A549 (cell line): ENCODE measurements around the gene SKAP1. TPM values are rescaled to one million over a fixed set of nuclear protein-coding genes. Genes with fewer than 3 reads are reported as not detected.

Source experiments
- ATAC-seq, 2 experiments: fragments of 200-7000 bp in 1 of 2; fragments of >200 bp in 1 of 2; cut with Nextera tagmentation in 1 of 2; cut with Tn5 transposase in 1 of 2; 3 replicates each; pipeline versions ENCODE4 v1.8.0 to v1.9.1; 2018 to 2020; ENCODE audit warnings: mild to moderate bottlenecking in 1 of 2, moderate library complexity in 1 of 2
- CTCF ChIA-PET: fragments of 300-600 bp; sonication (Branson Sonifier 250); formaldehyde crosslinking; extraction: SDS; loops from one replicate; lab custom pipeline; 2021; ENCODE audit warnings: antibody characterized with exemption, inconsistent platforms; lab: Yijun Ruan, JAX
- POLR2A ChIA-PET: fragments of 350-600 bp; formaldehyde crosslinking; extraction: SDS; loops from one replicate; lab custom pipeline; 2021; ENCODE audit warnings: antibody characterized with exemption, inconsistent platforms; lab: Yijun Ruan, JAX
- DNase-seq, 2 experiments: peaks; one replicate each; pipeline versions ENCODE4 v3.0.0 to v3.0.0-alpha.2; 2011 to 2016; ENCODE audit warnings: low read depth in 1 of 2, low spot score in 1 of 2
- FAIRE-seq: peaks from 2 replicates; lab custom pipeline; 2011; peaks lifted over from hg19 to GRCh38; lab: Jason Lieb, UNC
- H3K27ac ChIP-seq, 2 experiments: fragments of >200 bp; sonication (Bioruptor Twin); formaldehyde crosslinking; 3 replicates each; pipeline ENCODE4 v1.5.1; 2016 to 2017
- H3K4me1 ChIP-seq: fragments of >200 bp; sonication (Bioruptor Twin); formaldehyde crosslinking; 3 replicates; pipeline ENCODE4 v1.6.1; 2016
- H3K4me2 ChIP-seq: fragments of >200 bp; sonication (Bioruptor Twin); formaldehyde crosslinking; 3 replicates; pipeline ENCODE4 v1.6.1; 2016
- H3K4me3 ChIP-seq: fragments of >200 bp; sonication (Bioruptor Twin); formaldehyde crosslinking; 3 replicates; pipeline ENCODE4 v1.5.1; 2016
- H3K9me3 ChIP-seq: fragments of >200 bp; sonication (Bioruptor Twin); formaldehyde crosslinking; 3 replicates; pipeline ENCODE4 v1.6.1; 2016
- BHLHE40 ChIP-seq: IDR thresholded peaks from 2 replicates; pipeline ENCODE4 v1.6.1; 2012; ENCODE audit warnings: low read depth, low read length, inconsistent platforms
- CEBPB ChIP-seq, 2 experiments: fragments of >200 bp in 1 of 2; sonication (Bioruptor Twin) in 1 of 2; formaldehyde crosslinking in 1 of 2; IDR thresholded peaks; 2 replicates each; pipeline ENCODE4 v1.6.1; 2012 to 2016
- CHD2 ChIP-seq: fragments of 150-350 bp; IDR thresholded peaks from 2 replicates; pipeline ENCODE4 v1.6.1; 2014; ENCODE audit warnings: low read length; ENCODE audit not compliant: partially characterized antibody
- EHF ChIP-seq: fragments of 250-450 bp; sonication (Bioruptor Pico); IDR thresholded peaks from 2 replicates; pipeline ENCODE4 v1.5.0; 2020; ENCODE audit warnings: mild to moderate bottlenecking
- ESRRA ChIP-seq: fragments of 150-350 bp; IDR thresholded peaks from 2 replicates; pipeline ENCODE4 v1.6.1; 2014; ENCODE audit warnings: mild to moderate bottlenecking, low read length, borderline replicate concordance
- FOSB ChIP-seq: fragments of 250-450 bp; sonication (Bioruptor Pico); IDR thresholded peaks from 2 replicates; pipeline ENCODE4 v1.5.0; 2020; ENCODE audit warnings: mild to moderate bottlenecking, moderate library complexity
- FOSL2 ChIP-seq, 2 experiments: fragments of 450-650 bp in 1 of 2; fragments of >200 bp in 1 of 2; sonication (Bioruptor Twin) in 1 of 2; formaldehyde crosslinking; IDR thresholded peaks; 2 replicates each; pipeline versions ENCODE4 v1.5.0 to v1.6.1; 2016 to 2020; ENCODE audit warnings: mild to moderate bottlenecking in 1 of 2, moderate library complexity in 1 of 2
- HEYL ChIP-seq: fragments of 250-450 bp; sonication (Bioruptor Pico); IDR thresholded peaks from 2 replicates; pipeline ENCODE4 v1.8.0; 2021; ENCODE audit warnings: mild to moderate bottlenecking, moderate library complexity
- JUNB ChIP-seq: fragments of >200 bp; sonication (Bioruptor Twin); formaldehyde crosslinking; IDR thresholded peaks from 2 replicates; pipeline ENCODE4 v1.6.1; 2016
- MAZ ChIP-seq: fragments of 150-350 bp; IDR thresholded peaks from 2 replicates; pipeline ENCODE4 v1.6.1; 2014; ENCODE audit warnings: antibody characterized with exemption, low read depth, low read length, borderline replicate concordance
- NFE2L2 ChIP-seq: fragments of 150-350 bp; conservative IDR thresholded peaks from 2 replicates; pipeline ENCODE4 v1.6.1; 2014; ENCODE audit warnings: low read length
- NPAS2 ChIP-seq: fragments of 250-450 bp; sonication (Bioruptor Pico); IDR thresholded peaks from 2 replicates; pipeline ENCODE4 v1.8.0; 2022; ENCODE audit warnings: mild to moderate bottlenecking, moderate library complexity, borderline replicate concordance
- RNF2 ChIP-seq: fragments of 200-600 bp; sonication (generic); IDR thresholded peaks from 2 replicates; pipeline ENCODE4 v1.6.1; 2016; ENCODE audit warnings: low read depth, mild to moderate bottlenecking, antibody characterized with exemption, moderate library complexity, borderline replicate concordance
- TP53 ChIP-seq: fragments of 250-450 bp; sonication (Bioruptor Pico); IDR thresholded peaks from 2 replicates; pipeline ENCODE4 v1.5.0; 2021; ENCODE audit warnings: mild to moderate bottlenecking, moderate library complexity
- ZNF302 ChIP-seq: fragments of 250-450 bp; sonication (Bioruptor Pico); IDR thresholded peaks from 2 replicates; pipeline ENCODE4 v1.9.0; 2021; ENCODE audit warnings: inconsistent platforms, mild to moderate bottlenecking, moderate library complexity
- WGBS: methylation state at CpG from one replicate; pipeline ENCODE4 v1.1.6; 2017; ENCODE audit errors: missing lambda C conversion rate; 5-methylcytosine and 5-hydroxymethylcytosine counted together
- polyA plus RNA-seq, 4 experiments: library from polyadenylated mRNA; depleted of rRNA in 3 of 4; stranded (reverse); fragments of >200 nt; fragmentation: RNase III in 1 of 4; extraction: RNeasy Plus Mini Kit Qiagen cat#74134 plus additional on column Dnase treatment in 1 of 4; gene quantifications; 2 replicates in 3 of 4; 3 replicates in 1 of 4; pipeline ENCODE4 v1.2.3, GENCODE V29; 2011 to 2017
- TF ChIP-seq, protein P1 (sequence below): IDR thresholded peaks from 2 replicates; pipeline ENCODE4 v1.6.1; 2012
- TF ChIP-seq, protein P2 (sequence below): IDR thresholded peaks from 2 replicates; pipeline ENCODE4 v1.6.1; 2012

Gene SKAP1
- polyA plus RNA-seq, 2 of the 4 experiments (the other 2 are of a cell fraction), result 0.14 to 0.78 TPM

DNA sequence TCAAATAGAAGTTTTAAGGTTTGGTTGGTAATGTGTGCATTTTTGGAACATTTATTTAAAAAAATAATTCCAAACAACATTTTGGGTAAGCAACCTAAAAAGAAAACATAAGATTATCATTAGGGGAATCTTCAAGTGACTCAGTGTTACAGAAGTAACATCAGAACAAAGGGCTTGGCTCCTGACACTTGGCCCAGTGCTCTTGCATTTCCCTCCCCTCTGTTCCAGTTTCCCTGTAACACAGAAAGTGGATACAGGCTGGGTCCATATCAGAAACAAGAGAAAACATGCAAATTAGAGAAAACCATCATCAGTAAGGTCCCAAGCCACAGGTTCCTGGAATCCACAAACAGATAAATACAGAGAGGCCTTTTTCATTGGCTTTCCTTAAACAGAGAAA, 40.1 kb downstream of the SKAP1 start:
- Histone ChIP-seq H3K27ac (no peak overlapping the region), H3K4me2 (no peak overlapping the region), H3K9me3 (no peaks in the 10 kb centered on the region), H3K4me1 (no peaks in the 10 kb centered on the region), H3K4me3 (no peak overlapping the region)
- FAIRE-seq, result no peak
- ATAC-seq, result no peak
- POLR2A ChIA-PET, result no interaction called here
- CTCF ChIA-PET, result interaction anchor here (0.9 to 2.5 kb wide), 7 partner anchors 10 to 102 kb away, joined by 3 to 7 read pairs (median 5); no protein-coding TSS in a partner anchor
- TF ChIP-seq EHF (no peak), TP53 (CRISPR knock-in tag) (no peak), JUNB (no peak)
- DNase-seq, result no peak

DNA sequence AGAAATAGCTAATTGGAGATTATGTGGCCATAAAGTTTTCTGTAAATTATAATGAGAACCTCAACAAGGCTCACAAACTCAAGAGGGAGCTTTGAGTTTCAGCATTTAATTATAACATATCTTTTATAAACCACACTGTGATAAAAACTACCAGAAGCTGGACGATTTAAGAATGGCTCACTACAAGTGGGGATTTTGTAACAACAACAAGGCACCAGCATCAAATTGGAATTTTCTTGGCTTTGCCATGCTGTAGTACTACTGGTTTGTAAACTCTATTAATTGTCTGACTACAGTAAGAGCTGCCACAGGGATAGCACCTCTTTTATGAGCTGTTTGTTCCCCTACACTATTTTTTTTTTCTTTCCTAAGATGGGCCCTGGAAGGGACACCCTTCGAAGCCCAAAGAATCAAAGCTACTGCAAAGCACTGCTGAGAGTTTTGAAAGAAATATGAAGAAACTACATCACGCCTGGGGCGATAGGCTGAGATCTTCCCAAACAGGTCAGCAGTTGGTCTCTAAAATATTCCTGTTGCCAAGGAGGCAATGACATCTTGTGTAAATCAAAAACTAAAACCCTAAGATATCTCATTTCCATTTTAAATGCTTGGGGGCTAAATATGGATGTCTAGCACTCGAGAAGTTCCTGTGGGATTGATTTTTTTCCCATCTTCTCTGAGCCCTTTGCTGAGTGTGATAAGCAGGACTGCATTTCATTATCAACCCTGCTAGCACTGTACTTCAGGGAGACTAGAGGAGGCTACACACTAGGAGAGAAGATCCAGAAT, 40.9 kb downstream of the SKAP1 start:
- no peak overlapping the region for H3K4me3 ChIP-seq
- no peak overlapping the region for H3K4me2 ChIP-seq
- CTCF ChIA-PET, result interaction anchor here (0.5 to 1.1 kb wide), 5 partner anchors 10 to 68 kb away, joined by 3 to 4 read pairs (median 3); no protein-coding TSS in a partner anchor
- H3K27ac ChIP-seq, result no peak overlapping the region
- H3K4me1 ChIP-seq, result no peaks in the 10 kb centered on the region
- POLR2A ChIA-PET, result interaction anchor here (0.6 kb wide), 1 partner anchor 204 kb away, joined by 4 read pairs; no protein-coding TSS in a partner anchor
- no peak for ATAC-seq
- TF ChIP-seq CEBPB (IDR thresholded peaks at IDR 0.05) (no peak), NPAS2 (CRISPR knock-in tag) (no peak), MAZ (no peak), NFE2L2 (no peak), ESRRA (no peak), RNF2 (no peak), HEYL (CRISPR knock-in tag) (no peak)
- TF ChIP-seq, protein P1, sequence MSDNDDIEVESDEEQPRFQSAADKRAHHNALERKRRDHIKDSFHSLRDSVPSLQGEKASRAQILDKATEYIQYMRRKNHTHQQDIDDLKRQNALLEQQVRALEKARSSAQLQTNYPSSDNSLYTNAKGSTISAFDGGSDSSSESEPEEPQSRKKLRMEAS, result no peak
- no peak for FAIRE-seq
- no peak for DNase-seq
- H3K9me3 ChIP-seq, result no peaks in the 10 kb centered on the region
- 64% methylated on average over 5 of the region's 5 CpGs for WGBS

DNA sequence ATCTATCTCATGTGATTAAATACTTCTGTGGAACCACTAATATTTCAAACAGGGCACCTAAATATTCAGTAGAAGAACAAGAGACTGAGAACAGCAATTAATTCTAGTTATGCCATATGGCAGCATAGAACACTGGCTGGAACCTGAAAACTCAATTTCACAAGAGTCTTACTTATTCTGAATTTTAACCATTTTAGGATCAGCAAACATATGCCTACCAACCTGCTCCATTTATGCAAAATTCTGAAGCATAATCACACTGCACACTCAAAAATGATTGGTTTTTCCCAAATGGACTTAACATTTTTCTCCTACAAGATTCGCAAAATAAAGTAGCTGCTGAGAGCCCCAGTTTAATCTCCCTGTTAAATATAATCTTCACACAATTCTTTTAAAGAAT, 43.2 kb downstream of the SKAP1 start:
- DNase-seq (no peak), FAIRE-seq (no peak), ATAC-seq (no peak)
- 87% methylated on average over 1 of the region's 1 CpG for WGBS
- no peak overlapping the region for H3K27ac ChIP-seq
- no peaks in the 10 kb centered on the region for H3K9me3 ChIP-seq
- no peak overlapping the region for H3K4me3 ChIP-seq
- H3K4me1 ChIP-seq, result no peaks in the 10 kb centered on the region
- TF ChIP-seq, protein P2, sequence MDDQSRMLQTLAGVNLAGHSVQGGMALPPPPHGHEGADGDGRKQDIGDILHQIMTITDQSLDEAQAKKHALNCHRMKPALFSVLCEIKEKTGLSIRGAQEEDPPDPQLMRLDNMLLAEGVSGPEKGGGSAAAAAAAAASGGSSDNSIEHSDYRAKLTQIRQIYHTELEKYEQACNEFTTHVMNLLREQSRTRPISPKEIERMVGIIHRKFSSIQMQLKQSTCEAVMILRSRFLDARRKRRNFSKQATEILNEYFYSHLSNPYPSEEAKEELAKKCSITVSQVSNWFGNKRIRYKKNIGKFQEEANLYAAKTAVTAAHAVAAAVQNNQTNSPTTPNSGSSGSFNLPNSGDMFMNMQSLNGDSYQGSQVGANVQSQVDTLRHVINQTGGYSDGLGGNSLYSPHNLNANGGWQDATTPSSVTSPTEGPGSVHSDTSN, result no peak
- ChIA-PET POLR2A (no interaction called here), CTCF (interaction anchor here (0.8 to 2.0 kb wide), 5 partner anchors 9 to 105 kb away, joined by 3 to 10 read pairs (median 3); no protein-coding TSS in a partner anchor)
- H3K4me2 ChIP-seq, result no peak overlapping the region

DNA sequence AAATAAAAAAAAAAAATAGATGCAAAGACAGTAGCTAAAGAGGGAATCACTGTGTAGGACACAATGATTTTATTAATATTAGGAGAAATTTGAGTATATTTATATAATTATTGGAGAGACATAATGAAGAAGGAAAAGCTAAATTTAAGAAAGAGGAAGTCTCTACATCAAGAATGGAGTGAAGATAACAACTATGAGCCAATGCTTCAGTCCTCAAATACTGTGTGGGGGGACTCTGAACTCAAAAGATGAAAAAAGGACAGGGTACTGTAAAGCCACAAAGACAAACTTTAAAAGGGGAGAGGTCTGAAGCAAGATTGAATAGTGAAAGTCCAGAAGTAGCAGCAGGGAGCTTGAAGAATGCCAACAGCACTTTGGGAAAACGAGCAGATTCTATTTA, 44.7 kb downstream of the SKAP1 start:
- 33% methylated on average over 1 of the region's 1 CpG for WGBS
- ChIA-PET POLR2A (no interaction called here), CTCF (interaction anchor here (0.9 to 2.0 kb wide), 6 partner anchors 10 to 208 kb away, joined by 3 to 10 read pairs (median 4); partner anchors contain the start of gene HOXB5)
- no peak overlapping the region for H3K4me3 ChIP-seq
- ATAC-seq, result no peak
- H3K9me3 ChIP-seq, result no peaks in the 10 kb centered on the region
- TF ChIP-seq FOSL2 (IDR thresholded peaks at IDR 0.05), result no peak
- no peak for TF ChIP-seq FOSL2 (CRISPR knock-in tag; IDR thresholded peaks at IDR 0.05)
- TF ChIP-seq CHD2, result no peak
- TF ChIP-seq, protein P1, result no peak
- TF ChIP-seq ZNF302, result no peak
- TF ChIP-seq EHF, result no peak
- no peak for TF ChIP-seq BHLHE40
- no peak for TF ChIP-seq FOSB (CRISPR knock-in tag)
- TF ChIP-seq, all 56 proteins: peak for 0
- Histone ChIP-seq H3K4me1 (no peaks in the 10 kb centered on the region), H3K27ac (no peak overlapping the region), H3K4me2 (no peak overlapping the region)
- no peak for FAIRE-seq
- DNase-seq, result no peak
